LHCN-M2 (cell line): Measurements from ENCODE around the gene ITFG2. TPM values are rescaled to one million over a fixed set of nuclear protein-coding genes. Genes with fewer than 3 reads are reported as not detected.

Experiments used
- DNase-seq: peaks from one replicate; pipeline ENCODE4 v3.0.0-alpha.2; 2012; ENCODE audit warnings: low read depth
- total RNA-seq: library from RNA; depleted of rRNA; stranded (reverse); fragments of >200 nt; gene quantifications from 2 replicates; pipeline ENCODE4 v1.2.3, GENCODE V29; 2014

Gene ITFG2
- total RNA-seq, 1 experiment from 2014 or later: 14.6 TPM

GRCh38 chr12:2832550-2833127 lies 20.2 kb downstream of the ITFG2 start:
- DNase-seq: no peak

- no peak for DNase-seq
Observed at GRCh38 chr12:2833327-2833726, 20.9 kb downstream of the ITFG2 start.

DNA sequence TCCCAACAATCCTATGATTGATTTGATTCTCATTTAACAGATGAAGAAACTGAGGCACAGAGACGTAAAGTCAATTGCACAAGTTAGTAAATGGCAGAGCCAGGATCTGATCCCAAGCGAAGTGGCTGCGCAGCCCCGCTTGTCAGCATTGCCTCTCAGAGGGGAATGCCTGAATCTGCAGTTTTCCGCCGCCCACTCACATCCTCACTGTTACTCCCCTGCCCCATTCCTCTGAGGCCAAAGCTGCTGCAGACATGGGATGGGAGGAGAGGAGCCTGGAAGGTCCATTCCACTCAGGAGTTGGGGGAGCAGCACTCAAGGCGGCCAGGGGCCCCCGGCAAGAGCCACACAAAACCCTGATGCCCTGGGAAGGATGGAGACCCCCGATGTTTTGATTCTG lies 21.3 kb downstream of the ITFG2 start:
- DNase-seq: no peak

DNA sequence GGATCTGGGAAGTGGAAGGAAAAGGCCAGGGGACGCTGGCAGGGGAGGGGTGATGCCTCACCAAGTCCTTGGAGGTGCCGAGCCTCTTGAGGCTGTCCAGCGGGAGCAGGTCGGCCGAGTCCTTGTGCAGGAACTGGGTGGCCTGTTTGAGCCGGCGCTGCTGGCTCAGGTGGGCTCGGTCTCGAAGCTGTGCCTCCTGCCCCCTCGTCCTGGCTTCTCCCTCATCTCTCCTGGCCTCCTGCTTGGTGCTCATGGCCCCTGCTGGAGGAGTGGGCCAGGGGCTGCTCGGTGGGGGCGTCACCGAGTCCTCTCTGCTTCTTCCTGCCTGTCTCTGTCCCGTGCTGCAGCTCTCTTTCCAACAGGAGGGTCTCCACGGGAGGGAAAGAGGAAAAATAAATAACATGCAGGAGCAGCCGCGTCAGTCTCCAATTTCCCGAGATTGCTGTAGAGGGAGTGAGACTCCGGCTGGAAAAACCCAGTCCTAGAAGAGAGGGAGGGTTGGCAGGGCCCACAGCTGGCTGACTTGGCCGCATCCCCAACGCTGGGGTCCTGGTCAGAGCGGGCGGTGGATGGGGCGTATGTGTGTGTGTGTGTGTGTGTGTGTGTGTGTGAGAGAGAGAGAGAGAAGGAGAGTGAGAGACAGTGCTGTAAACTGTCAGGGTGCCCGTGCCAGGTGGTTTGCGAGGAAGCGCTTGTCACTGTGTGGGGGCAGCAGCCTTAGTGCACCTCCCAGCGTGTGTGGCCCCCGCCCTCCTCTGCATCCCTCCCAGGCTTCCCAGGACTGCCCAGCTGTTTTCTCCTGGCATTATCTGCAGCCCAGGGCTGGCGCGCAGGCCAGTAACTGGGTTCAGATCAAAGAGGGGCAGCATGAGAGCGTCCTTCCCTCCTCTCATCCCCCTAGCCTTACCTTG lies 22.4 kb downstream of the ITFG2 start, which contains the start of gene NRIP2:
TSS of gene NRIP2 (minus strand) at position 455 of the 911 bp plus-strand sequence. CDS start at position 403, 52 bp downstream.
- DNase-seq: peak; percentile 55

- no peak for DNase-seq
Observed at GRCh38 chr12:2835691-2836403, 23.4 kb downstream of the ITFG2 start.

DNA sequence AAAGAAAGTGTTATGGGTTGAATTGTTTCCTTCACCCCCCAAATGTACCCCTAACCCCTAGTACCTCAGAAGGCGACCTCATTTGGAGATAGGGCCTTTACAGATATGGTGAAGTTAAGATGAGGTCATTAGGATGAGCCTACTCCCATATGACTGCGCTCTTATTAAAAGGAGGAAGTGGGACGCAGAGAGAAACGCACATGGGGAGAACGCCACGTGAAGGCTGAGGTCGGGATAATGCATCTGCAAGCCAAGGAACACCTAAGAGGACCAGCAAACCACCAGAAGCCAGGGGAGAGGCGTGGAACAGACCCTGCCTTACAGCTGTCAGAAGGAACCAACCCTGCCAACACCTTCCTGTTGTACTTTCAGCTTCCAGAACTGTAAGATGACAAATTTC lies 24.1 kb downstream of the ITFG2 start:
- DNase-seq: no peak

DNA sequence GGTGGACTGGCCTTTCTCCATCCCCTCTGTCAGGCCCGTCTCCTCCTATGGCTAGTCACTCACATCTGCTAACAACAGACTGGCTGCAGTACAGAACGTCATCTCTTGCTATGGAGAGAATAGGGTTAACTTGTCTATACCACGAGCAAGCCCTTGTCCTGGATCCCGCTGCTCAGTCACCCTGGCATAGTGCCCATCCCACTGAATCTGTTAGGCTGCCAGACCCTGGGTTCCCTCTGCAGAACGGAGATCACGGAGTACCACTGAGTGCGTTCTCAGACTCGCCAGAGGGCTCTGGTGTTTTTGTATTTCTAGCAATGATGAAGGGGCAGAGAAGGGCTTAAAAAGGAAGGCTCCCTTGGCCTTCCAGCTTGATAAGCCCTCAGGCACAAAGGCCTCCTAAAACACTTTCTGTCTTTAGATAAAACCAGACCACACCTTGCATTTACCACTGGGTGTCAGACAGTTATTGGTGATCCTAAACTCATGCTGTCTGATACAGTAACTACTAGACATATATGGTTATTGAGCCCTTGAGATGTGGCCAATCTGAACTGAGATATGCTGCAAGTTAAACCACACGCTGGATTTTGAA lies 28.7 kb downstream of the ITFG2 start:
- DNase-seq: no peak

GRCh38 chr12:2842948-2843347 lies 30.5 kb downstream of the ITFG2 start:
- no peak for DNase-seq

- no peak for DNase-seq
Observed at GRCh38 chr12:2844786-2845185, 32.3 kb downstream of the ITFG2 start.

DNA sequence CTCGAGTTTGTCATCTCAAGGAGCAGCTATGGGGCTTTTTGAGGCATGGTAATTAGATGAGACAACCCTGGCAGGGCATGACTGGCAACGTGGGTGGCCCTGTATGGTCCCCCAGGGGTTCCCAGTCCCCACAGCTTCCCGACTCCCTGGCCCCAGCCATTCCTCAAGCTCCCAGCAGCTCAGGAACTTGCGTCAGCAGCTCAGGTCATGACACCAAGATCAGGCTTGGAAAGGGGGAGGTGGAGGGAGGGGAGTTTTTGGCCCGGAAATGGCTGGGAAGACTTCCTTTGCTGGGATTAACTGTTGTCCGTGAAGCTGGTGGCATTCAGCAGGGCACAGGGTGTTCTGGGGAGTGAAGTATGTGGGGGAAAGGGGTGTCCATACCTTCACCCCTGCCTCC lies 32.8 kb downstream of the ITFG2 start:
- DNase-seq: no peak

GRCh38 chr12:2851931-2852330 lies 39.5 kb downstream of the ITFG2 start:
- DNase-seq: no peak

GRCh38 chr12:2853626-2854025 lies 41.2 kb downstream of the ITFG2 start:
- peak; percentile 58 for DNase-seq

- no peak for DNase-seq
Observed at GRCh38 chr12:2854669-2855453, 42.4 kb downstream of the ITFG2 start.

- no peak for DNase-seq
Observed at GRCh38 chr12:2855546-2855945, 43.1 kb downstream of the ITFG2 start.

GRCh38 chr12:2856051-2856450 lies 43.6 kb downstream of the ITFG2 start:
- DNase-seq: peak; percentile 69

GRCh38 chr12:2857021-2857431 lies 44.6 kb downstream of the ITFG2 start, which contains the start of gene TEX52:
TSS of gene TEX52 (minus strand) at chr12:2857039. CDS start at chr12:2857026, 13 bp downstream.
- no peak for DNase-seq

DNA sequence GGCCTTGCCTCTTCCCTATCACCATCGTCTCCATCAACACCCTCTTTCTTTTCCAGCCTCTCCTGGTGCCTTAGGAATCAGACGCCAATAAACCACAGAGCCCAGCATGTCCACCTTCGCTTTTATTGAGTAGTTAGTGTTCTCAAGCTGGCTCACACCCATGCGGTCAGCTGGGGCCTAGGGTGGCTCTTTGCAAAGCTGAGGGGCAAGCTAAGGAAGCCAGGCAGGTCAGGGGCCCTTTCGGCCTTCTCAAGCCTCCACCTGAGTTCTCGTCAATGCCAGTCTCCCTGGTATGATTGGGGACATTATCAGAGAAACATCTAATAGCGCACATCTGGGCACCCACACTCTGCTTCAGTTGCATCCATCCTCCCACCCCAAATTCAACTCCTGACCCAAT lies 45.1 kb downstream of the ITFG2 start:
- DNase-seq: no peak

- DNase-seq: no peak
Observed at GRCh38 chr12:2858334-2858733, 45.9 kb downstream of the ITFG2 start.

DNA sequence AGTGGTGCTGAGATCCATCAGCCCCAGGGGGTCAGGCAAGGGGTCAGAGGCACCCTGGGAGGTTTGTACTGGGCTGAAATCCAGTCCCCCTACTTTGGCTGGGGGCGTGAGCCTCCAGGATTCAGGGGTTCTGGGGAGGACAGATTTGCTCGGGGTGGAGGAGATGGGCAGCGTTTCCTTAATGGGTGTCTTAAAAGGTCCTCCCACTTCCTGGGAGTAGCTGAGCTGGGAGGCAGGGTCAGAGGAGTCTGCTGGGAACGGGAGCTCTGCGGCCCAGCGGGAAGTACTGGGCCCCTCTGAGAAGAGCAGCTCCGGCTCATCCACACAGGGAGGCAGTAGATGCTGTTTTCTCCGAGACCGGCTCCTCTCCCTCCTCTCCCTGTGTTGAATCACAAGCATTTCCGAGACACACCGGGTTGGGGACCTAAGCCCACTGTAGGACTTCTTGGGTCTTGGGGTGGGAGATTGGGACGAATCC lies 46.5 kb downstream of the ITFG2 start:
- DNase-seq: no peak

DNA sequence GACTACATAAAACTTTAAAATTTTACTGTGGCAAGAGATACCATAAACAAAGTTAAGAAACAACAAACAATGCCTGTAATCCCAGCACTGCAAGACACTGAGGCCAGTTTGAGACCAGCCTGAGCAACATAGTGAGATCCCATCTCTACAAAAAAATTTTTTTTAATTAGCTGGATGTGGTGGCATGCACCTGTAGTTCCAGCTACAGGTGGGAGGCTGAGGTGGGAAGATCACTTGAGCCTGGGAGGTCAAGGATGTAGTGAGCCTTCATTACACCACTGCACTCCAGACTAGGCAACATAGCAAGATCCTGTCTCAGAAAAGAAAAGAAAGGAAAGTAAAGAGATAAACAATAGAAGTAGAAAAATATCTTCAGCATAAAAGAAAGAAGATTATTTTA lies 47.7 kb downstream of the ITFG2 start:
- no peak for DNase-seq

DNA sequence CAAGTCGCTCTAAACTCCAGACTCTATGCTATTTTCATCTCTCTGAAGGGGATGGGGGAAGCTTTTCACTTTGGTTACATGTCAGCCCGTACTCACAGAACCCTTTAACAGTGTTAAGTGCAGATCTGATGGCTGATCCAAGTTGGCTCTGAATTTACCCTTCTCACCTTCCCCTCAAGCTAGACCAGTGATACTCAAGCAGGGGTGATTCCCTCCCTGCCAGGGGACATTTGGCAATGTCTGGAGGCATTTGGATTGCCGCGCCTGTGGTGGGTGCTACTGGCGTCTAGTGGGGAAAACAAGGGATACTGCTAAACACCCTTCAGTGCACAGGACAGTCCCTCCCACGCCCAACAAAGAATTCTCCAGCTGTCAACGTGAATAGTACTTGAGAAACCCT lies 50.4 kb downstream of the ITFG2 start:
- DNase-seq: no peak
